ENCODE results near the gene KLHDC8B.
"Not testable (repeated sequence)": the region's sequence is repeated elsewhere in the genome, so short reads cannot be mapped to it uniquely, and the experiment has no call there.

The KLHDC8B gene

GRCh38 chr3:49218471-49218989 is 47.1 kb downstream of the KLHDC8B start:
- peaks cover 14 to 16% of the 10 kb centered on the region in 2 donors for H3K27me3 Mint-ChIP-seq
- not testable (repeated sequence) for H3K4me1 Mint-ChIP-seq (ENCODE audit: low read depth in 2 of 2); H3K9me3 Mint-ChIP-seq; H3K4me3 Mint-ChIP-seq; H3K36me3 Mint-ChIP-seq (ENCODE audit: insufficient read depth); H3K27ac Mint-ChIP-seq; ATAC-seq (replicated peaks); DNase-seq

- ATAC-seq (replicated peaks): no peak
- H3K27me3 Mint-ChIP-seq: peaks cover 18 to 20% of the 10 kb centered on the region in 2 donors
- H3K4me1 Mint-ChIP-seq (ENCODE audit: low read depth in 2 of 2): no peaks in the 10 kb centered on the region
Measured at GRCh38 chr3:49219132-49219531, 47.7 kb downstream of the KLHDC8B start.

GRCh38 chr3:49220985-49221563 is 49.7 kb downstream of the KLHDC8B start:
- not testable (repeated sequence) for ATAC-seq (replicated peaks); H3K9me3 Mint-ChIP-seq; H3K36me3 Mint-ChIP-seq (ENCODE audit: insufficient read depth); H3K27ac Mint-ChIP-seq; H3K4me1 Mint-ChIP-seq (ENCODE audit: low read depth in 2 of 2); H3K4me3 Mint-ChIP-seq; DNase-seq
- H3K27me3 Mint-ChIP-seq: peaks cover 21 to 25% of the 10 kb centered on the region in 2 donors

More at GRCh38 chr3:49219132-49219531, 47.7 kb downstream of the KLHDC8B start:
- Mint-ChIP-seq H3K4me3 (no peak overlapping the region), H3K27ac (no peak overlapping the region), H3K36me3 (ENCODE audit: insufficient read depth) (no peaks in the 10 kb centered on the region), H3K9me3 (no peaks in the 10 kb centered on the region)
- DNase-seq: no peak

- Mint-ChIP-seq H3K4me1 (ENCODE audit: low read depth in 2 of 2) (no peaks in the 10 kb centered on the region), H3K4me3 (no peak overlapping the region), H3K27me3 (peaks cover 21 to 25% of the 10 kb centered on the region in 2 donors), H3K36me3 (ENCODE audit: insufficient read depth) (no peaks in the 10 kb centered on the region), H3K27ac (no peak overlapping the region), H3K9me3 (no peaks in the 10 kb centered on the region)
- DNase-seq (no peak), ATAC-seq (replicated peaks) (no peak)
Measured at GRCh38 chr3:49222002-49222401, 50.6 kb downstream of the KLHDC8B start.
